IMR-90 (cell line): ENCODE measurements around the gene NKX6-2.

ENCODE experiments used
- BHLHE40 ChIP-seq: fragments of 150-350 bp; IDR thresholded peaks from 2 replicates; pipeline ENCODE4 v1.6.1; 2016; ENCODE audit warnings: mild to moderate bottlenecking, low read depth, low read length
- FOS ChIP-seq: fragments of 150-350 bp; IDR thresholded peaks from 2 replicates; pipeline ENCODE4 v1.6.1; 2016; ENCODE audit warnings: low read depth, low read length
- MAZ ChIP-seq: IDR thresholded peaks from 2 replicates; pipeline ENCODE4 v1.6.1; 2012; ENCODE audit warnings: low read depth, mild to moderate bottlenecking, low read length, improper control_type of control experiment, moderate library complexity, borderline replicate concordance
- MXI1 ChIP-seq: IDR thresholded peaks from 2 replicates; pipeline ENCODE4 v1.6.1; 2012; ENCODE audit warnings: low read depth, mild to moderate bottlenecking, low read length, moderate library complexity, borderline replicate concordance
- NFE2L2 ChIP-seq: fragments of 150-350 bp; IDR thresholded peaks from 2 replicates; pipeline ENCODE4 v1.6.1; 2016; ENCODE audit warnings: low read depth, mild to moderate bottlenecking, low read length
- POLR2A ChIP-seq: IDR thresholded peaks from 2 replicates; pipeline ENCODE4 v1.6.1; 2012; ENCODE audit warnings: mild to moderate bottlenecking, low read depth, low read length
- RAD21 ChIP-seq: IDR thresholded peaks from 2 replicates; pipeline ENCODE4 v1.6.1; 2012; ENCODE audit warnings: low read length, improper control_type of control experiment
- RCOR1 ChIP-seq: IDR thresholded peaks from 2 replicates; pipeline ENCODE4 v1.6.1; 2012; ENCODE audit warnings: mild to moderate bottlenecking, low read length, improper control_type of control experiment; ENCODE audit not compliant: insufficient replicate concordance
- RFX5 ChIP-seq: IDR thresholded peaks from 2 replicates; pipeline ENCODE4 v1.8.0; 2012; ENCODE audit warnings: low read depth, mild to moderate bottlenecking, low read length, moderate library complexity
- SMC3 ChIP-seq: fragments of 150-350 bp; IDR thresholded peaks from 2 replicates; pipeline ENCODE4 v1.6.1; 2016; ENCODE audit warnings: low read depth, mild to moderate bottlenecking, antibody characterized with exemption, low read length, moderate library complexity
- TF ChIP-seq, protein P1 (sequence below): fragments of 150-350 bp; IDR thresholded peaks from 2 replicates; pipeline ENCODE4 v1.6.1; 2016; ENCODE audit warnings: low read depth, mild to moderate bottlenecking, low read length, moderate library complexity, borderline replicate concordance
- TF ChIP-seq, protein P2 (sequence below): conservative IDR thresholded peaks from 2 replicates; pipeline ENCODE4 v1.5.1; 2012; ENCODE audit warnings: mild to moderate bottlenecking, low read depth, low read length, improper control_type of control experiment
- TF ChIP-seq, protein P3 (sequence below): fragments of 150-350 bp; IDR thresholded peaks from 2 replicates; pipeline ENCODE4 v1.6.1; 2017; ENCODE audit warnings: mild to moderate bottlenecking, antibody characterized with exemption, low read length, low read depth

DNA sequence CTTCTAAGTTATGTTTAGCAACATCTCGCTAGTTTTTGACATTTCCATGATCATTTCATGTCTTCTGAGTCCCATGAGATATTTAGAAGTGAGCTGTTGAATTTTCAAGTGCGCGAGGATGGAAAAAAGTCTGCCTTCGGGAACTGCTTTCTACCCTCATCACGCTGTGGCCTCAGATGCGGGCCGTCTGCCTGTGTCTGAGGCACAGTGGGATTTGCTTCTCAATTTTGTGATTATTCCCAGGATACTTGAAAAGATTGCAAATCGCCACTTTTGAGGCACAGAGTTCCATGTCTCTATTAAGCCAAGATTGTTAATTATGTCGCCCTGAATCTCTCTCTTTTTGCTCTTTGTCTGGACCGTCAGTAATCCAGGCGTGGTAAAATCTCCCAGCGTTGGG lies 30.8 kb upstream of the NKX6-2 start:
- TF ChIP-seq, protein P1, sequence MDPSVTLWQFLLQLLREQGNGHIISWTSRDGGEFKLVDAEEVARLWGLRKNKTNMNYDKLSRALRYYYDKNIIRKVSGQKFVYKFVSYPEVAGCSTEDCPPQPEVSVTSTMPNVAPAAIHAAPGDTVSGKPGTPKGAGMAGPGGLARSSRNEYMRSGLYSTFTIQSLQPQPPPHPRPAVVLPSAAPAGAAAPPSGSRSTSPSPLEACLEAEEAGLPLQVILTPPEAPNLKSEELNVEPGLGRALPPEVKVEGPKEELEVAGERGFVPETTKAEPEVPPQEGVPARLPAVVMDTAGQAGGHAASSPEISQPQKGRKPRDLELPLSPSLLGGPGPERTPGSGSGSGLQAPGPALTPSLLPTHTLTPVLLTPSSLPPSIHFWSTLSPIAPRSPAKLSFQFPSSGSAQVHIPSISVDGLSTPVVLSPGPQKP: no peak
- TF ChIP-seq SMC3 (no peak), RAD21 (no peak), MXI1 (no peak), POLR2A (no peak), FOS (no peak), MAZ (no peak), BHLHE40 (no peak), NFE2L2 (no peak), RFX5 (no peak), RCOR1 (no peak)
- TF ChIP-seq, protein P2, sequence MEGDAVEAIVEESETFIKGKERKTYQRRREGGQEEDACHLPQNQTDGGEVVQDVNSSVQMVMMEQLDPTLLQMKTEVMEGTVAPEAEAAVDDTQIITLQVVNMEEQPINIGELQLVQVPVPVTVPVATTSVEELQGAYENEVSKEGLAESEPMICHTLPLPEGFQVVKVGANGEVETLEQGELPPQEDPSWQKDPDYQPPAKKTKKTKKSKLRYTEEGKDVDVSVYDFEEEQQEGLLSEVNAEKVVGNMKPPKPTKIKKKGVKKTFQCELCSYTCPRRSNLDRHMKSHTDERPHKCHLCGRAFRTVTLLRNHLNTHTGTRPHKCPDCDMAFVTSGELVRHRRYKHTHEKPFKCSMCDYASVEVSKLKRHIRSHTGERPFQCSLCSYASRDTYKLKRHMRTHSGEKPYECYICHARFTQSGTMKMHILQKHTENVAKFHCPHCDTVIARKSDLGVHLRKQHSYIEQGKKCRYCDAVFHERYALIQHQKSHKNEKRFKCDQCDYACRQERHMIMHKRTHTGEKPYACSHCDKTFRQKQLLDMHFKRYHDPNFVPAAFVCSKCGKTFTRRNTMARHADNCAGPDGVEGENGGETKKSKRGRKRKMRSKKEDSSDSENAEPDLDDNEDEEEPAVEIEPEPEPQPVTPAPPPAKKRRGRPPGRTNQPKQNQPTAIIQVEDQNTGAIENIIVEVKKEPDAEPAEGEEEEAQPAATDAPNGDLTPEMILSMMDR: no peak
- TF ChIP-seq, protein P3, sequence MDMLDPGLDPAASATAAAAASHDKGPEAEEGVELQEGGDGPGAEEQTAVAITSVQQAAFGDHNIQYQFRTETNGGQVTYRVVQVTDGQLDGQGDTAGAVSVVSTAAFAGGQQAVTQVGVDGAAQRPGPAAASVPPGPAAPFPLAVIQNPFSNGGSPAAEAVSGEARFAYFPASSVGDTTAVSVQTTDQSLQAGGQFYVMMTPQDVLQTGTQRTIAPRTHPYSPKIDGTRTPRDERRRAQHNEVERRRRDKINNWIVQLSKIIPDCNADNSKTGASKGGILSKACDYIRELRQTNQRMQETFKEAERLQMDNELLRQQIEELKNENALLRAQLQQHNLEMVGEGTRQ: no peak
